Measurements from ENCODE around the gene ST6GALNAC6.

The ST6GALNAC6 gene

GRCh38 chr9:127915801-127916719 is 16.7 kb upstream of the ST6GALNAC6 start:
- DNase-seq: no peak

GRCh38 chr9:127915325-127915752 is 15.9 kb upstream of the ST6GALNAC6 start:
- DNase-seq: no peak

GRCh38 chr9:127913682-127914081 is 14.3 kb upstream of the ST6GALNAC6 start:
- DNase-seq: no peak

- no peak for DNase-seq
Measured at GRCh38 chr9:127912882-127913281, 13.5 kb upstream of the ST6GALNAC6 start.

- no peak for DNase-seq
Measured at GRCh38 chr9:127912296-127912695, 12.9 kb upstream of the ST6GALNAC6 start.

GRCh38 chr9:127910613-127911205 is 11.3 kb upstream of the ST6GALNAC6 start:
- no peak for DNase-seq

- no peak for DNase-seq
Measured at GRCh38 chr9:127909839-127910273, 10.5 kb upstream of the ST6GALNAC6 start.

- DNase-seq: no peak
Measured at GRCh38 chr9:127908660-127908926, 9.2 kb upstream of the ST6GALNAC6 start.

- no peak for DNase-seq
Measured at GRCh38 chr9:127907867-127908659, 8.7 kb upstream of the ST6GALNAC6 start.

GRCh38 chr9:127905788-127906191 is 6.4 kb upstream of the ST6GALNAC6 start:
- peak; percentile 70 for DNase-seq

GRCh38 chr9:127905004-127905728 is 5.8 kb upstream of the ST6GALNAC6 start:
- peak; percentile 80 for DNase-seq

GRCh38 chr9:127904561-127905003 is 5.2 kb upstream of the ST6GALNAC6 start:
- DNase-seq: no peak

- DNase-seq: peak; percentile 93
Measured at GRCh38 chr9:127903557-127904475, 4.4 kb upstream of the ST6GALNAC6 start.

GRCh38 chr9:127898433-127899127 is 823 bp downstream of the ST6GALNAC6 start:
- DNase-seq: no peak

- DNase-seq: peak; percentile 31
Measured at GRCh38 chr9:127897193-127897692, 2.2 kb downstream of the ST6GALNAC6 start.

- DNase-seq: no peak
Measured at GRCh38 chr9:127896395-127897192, 2.8 kb downstream of the ST6GALNAC6 start.

- no peak for DNase-seq
Measured at GRCh38 chr9:127895811-127896210, 3.6 kb downstream of the ST6GALNAC6 start.

GRCh38 chr9:127893392-127893791 is 6.0 kb downstream of the ST6GALNAC6 start:
- no peak for DNase-seq

GRCh38 chr9:127892831-127893230 is 6.6 kb downstream of the ST6GALNAC6 start:
- DNase-seq: no peak

- no peak for DNase-seq
Measured at GRCh38 chr9:127890053-127890452, 9.3 kb downstream of the ST6GALNAC6 start.

Data from activated CD4-positive, alpha-beta T cell treated with anti-CD3 and anti-CD28 coated beads, Interleukin-10, Interleukin-2, amounts not matched to agents 100 ng/mL and 50 ng/mL, durations not matched to agents 16 hours and 8 hours (primary cell).